K562 (cell line): ENCODE data around the gene CXCR6. TPM values are rescaled to one million over a fixed set of nuclear protein-coding genes. Genes with fewer than 3 reads are reported as not detected.
A peak's percentile ranks its signal among the peaks of the same experiment; 100 is the strongest.

Experiments
- ARNT ChIP-seq, 2 experiments: fragments of 450-650 bp; IDR thresholded peaks; 2 replicates each; pipeline ENCODE4 v1.6.1; 2016; ENCODE audit warnings: mild to moderate bottlenecking in 1 of 2
- ATF1 ChIP-seq, 2 experiments: fragments of 450-650 bp in 1 of 2; IDR thresholded peaks; 2 replicates each; pipeline ENCODE4 v1.6.1; 2016; ENCODE audit warnings: missing compliant biosample characterization in 1 of 2, missing genetic modification characterization in 1 of 2
- BMI1 ChIP-seq: fragments of 150-350 bp; IDR thresholded peaks from 2 replicates; pipeline ENCODE4 v1.6.1; 2014; ENCODE audit warnings: low read length
- FOXJ3 ChIP-seq: sonication (generic); formaldehyde crosslinking; IDR thresholded peaks from 2 replicates; pipeline ENCODE4 v1.4.0; 2020; ENCODE audit warnings: mild to moderate bottlenecking, missing genetic modification reagents
- FOXK1 ChIP-seq: sonication (generic); formaldehyde crosslinking; IDR thresholded peaks from 2 replicates; pipeline ENCODE4 v1.8.0; 2022; ENCODE audit warnings: missing genetic modification reagents, mild to moderate bottlenecking, borderline replicate concordance
- ILK ChIP-seq: fragments of 450-650 bp; IDR thresholded peaks from 2 replicates; pipeline ENCODE4 v1.6.1; 2016; ENCODE audit warnings: missing genetic modification characterization, low read depth, mild to moderate bottlenecking, missing compliant biosample characterization, moderate library complexity, borderline replicate concordance
- MIER1 ChIP-seq: fragments of 450-650 bp; IDR thresholded peaks from 2 replicates; pipeline ENCODE4 v1.6.1; 2016; ENCODE audit warnings: antibody characterized with exemption, mild to moderate bottlenecking, low read depth
- MTA2 ChIP-seq: fragments of 450-650 bp; IDR thresholded peaks from 2 replicates; pipeline ENCODE4 v1.6.1; 2016; ENCODE audit warnings: low read depth
- RUNX1 ChIP-seq: sonication (generic); IDR thresholded peaks from 2 replicates; pipeline ENCODE4 v1.6.1; 2016; ENCODE audit warnings: antibody characterized with exemption, low read depth
- SMARCB1 ChIP-seq: IDR thresholded peaks from 2 replicates; pipeline ENCODE4 v1.6.1; 2011; ENCODE audit warnings: improper control_type of control experiment, low read depth; ENCODE audit not compliant: insufficient read length
- SRSF7 ChIP-seq: fragments of 200-400 bp; formaldehyde crosslinking; optimal IDR thresholded peaks from 2 replicates; pipeline ENCODE3; 2017; ENCODE audit warnings: mild to moderate bottlenecking, low read depth, low read length
- STAT5B ChIP-seq: fragments of 250-450 bp; sonication (Bioruptor Pico); IDR thresholded peaks from 2 replicates; pipeline ENCODE4 v1.8.0; 2021; ENCODE audit warnings: mild to moderate bottlenecking, inconsistent platforms
- ZBED1 ChIP-seq: IDR thresholded peaks from 2 replicates; pipeline ENCODE4 v1.6.1; 2014
- ZNF232 ChIP-seq: sonication (generic); formaldehyde crosslinking; IDR thresholded peaks from 2 replicates; pipeline ENCODE4 v1.8.0; 2022; ENCODE audit warnings: mild to moderate bottlenecking, missing genetic modification reagents
- polyA plus RNA-seq, 8 experiments: library from polyadenylated mRNA; depleted of rRNA in 4 of 8; stranded (reverse) in 5 of 8; unstranded in 3 of 8; fragments of >200 nt; fragmentation: Nextera tagmentation in 2 of 8; fragmentation: Illumina TruSeq in 1 of 8; extraction: Ambion mirVana in 2 of 8; extraction: Trizol in 1 of 8; gene quantifications; 2 replicates each; pipeline versions ENCODE4 v1.2.1 to v1.2.3, GENCODE V29; 2011 to 2014; ENCODE audit warnings: inconsistent platforms in 1 of 8, missing spikeins in 1 of 8
- total RNA-seq, 7 experiments: library from RNA; depleted of rRNA in 6 of 7; stranded (reverse); fragments of >200 nt in 6 of 7; fragmentation: Illumina TruSeq in 2 of 7; extraction: Trizol in 2 of 7; gene quantifications; 2 replicates each; pipeline versions ENCODE4 v1.2.1 to v1.2.3, GENCODE V29; 2011 to 2021; ENCODE audit warnings: low replicate concordance in 1 of 7
- TF ChIP-seq, protein P1 (sequence below): IDR thresholded peaks from 2 replicates; pipeline ENCODE4 v1.6.1; 2014; ENCODE audit warnings: antibody characterized with exemption
- TF ChIP-seq, protein P2 (sequence below), 2 experiments: IDR thresholded peaks in 1 of 2; conservative IDR thresholded peaks in 1 of 2; 2 replicates each; pipeline ENCODE4 v1.6.1; 2016; ENCODE audit warnings: low read depth in 2 of 2, mild to moderate bottlenecking in 1 of 2, missing compliant biosample characterization in 1 of 2, missing genetic modification characterization in 1 of 2, moderate library complexity in 1 of 2
- TF ChIP-seq, protein P3 (sequence below): fragments of 150-350 bp; IDR thresholded peaks from 2 replicates; pipeline ENCODE4 v1.6.1; 2014; ENCODE audit warnings: low read depth, mild to moderate bottlenecking, low read length, borderline replicate concordance
- TF ChIP-seq, protein P4 (sequence below): fragments of 450-650 bp; conservative IDR thresholded peaks from 2 replicates; pipeline ENCODE4 v1.6.1; 2016; ENCODE audit warnings: missing genetic modification characterization, low read depth, mild to moderate bottlenecking, missing compliant biosample characterization, moderate library complexity

Gene CXCR6
- total and polyA plus RNA-seq, 9 of the 15 experiments (the other 6 are each of a cell fraction or from before 2014, with no cell fraction given), result 0.28 TPM; not detected in 8

DNA sequence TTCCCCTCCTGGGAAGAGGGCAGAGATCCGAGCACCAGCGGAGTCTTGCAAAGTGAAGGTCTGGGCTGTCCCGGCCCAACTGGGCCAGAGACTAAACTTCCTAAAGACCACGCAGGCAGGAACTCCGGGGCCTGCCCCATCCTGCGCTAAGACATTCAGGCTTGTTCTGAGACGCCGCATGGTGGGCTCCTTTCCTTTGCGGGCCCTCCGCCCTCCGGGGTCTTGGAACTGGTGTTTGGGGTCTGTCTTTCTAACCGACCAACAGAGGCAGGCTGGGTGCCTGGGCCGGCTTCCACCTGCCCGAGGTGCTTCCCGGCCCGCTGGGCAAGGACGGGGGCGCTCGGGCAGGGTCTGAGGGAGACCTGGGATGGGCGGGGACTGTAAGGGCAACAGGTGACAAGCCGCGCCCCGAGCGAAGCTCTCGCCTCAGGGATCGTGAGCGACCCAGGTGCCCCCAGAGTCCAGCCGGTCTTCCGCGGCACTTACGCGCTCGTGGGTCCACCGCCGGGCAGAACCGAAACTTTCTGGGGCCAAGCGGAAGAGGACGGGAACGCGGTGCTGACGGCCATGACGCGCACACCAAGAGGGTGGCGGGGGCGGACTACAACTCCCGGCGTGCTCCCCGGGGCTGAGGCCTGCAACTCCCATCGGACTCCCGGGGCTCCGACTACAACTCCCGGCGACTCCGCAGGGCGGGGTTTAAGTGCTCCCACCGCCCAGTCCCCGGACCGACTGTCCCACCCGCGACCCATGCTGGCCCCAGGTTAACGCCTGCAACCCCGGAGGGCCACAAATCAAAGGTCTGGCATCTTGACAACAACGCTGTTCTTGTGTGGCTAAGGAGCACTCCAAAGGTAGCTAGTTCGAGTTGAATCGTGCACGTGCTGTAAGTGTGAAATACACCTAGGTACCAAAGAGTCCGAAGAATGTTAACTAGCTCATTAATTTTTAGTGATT is 52.2 kb downstream of the CXCR6 start, which contains the start of gene FYCO1 (continued):
- TF ChIP-seq, protein P1, sequence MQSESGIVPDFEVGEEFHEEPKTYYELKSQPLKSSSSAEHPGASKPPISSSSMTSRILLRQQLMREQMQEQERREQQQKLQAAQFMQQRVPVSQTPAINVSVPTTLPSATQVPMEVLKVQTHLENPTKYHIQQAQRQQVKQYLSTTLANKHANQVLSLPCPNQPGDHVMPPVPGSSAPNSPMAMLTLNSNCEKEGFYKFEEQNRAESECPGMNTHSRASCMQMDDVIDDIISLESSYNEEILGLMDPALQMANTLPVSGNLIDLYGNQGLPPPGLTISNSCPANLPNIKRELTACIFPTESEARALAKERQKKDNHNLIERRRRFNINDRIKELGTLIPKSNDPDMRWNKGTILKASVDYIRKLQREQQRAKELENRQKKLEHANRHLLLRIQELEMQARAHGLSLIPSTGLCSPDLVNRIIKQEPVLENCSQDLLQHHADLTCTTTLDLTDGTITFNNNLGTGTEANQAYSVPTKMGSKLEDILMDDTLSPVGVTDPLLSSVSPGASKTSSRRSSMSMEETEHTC, result peak; percentile 48; the same call in 1 of the 2 replicates
- 0 out of 2 replicates have a peak, but pooled peaks have one; percentile 66 for TF ChIP-seq ZNF232 (CRISPR knock-in tag)
- no peak for TF ChIP-seq MTA2
- TF ChIP-seq, protein P2, sequence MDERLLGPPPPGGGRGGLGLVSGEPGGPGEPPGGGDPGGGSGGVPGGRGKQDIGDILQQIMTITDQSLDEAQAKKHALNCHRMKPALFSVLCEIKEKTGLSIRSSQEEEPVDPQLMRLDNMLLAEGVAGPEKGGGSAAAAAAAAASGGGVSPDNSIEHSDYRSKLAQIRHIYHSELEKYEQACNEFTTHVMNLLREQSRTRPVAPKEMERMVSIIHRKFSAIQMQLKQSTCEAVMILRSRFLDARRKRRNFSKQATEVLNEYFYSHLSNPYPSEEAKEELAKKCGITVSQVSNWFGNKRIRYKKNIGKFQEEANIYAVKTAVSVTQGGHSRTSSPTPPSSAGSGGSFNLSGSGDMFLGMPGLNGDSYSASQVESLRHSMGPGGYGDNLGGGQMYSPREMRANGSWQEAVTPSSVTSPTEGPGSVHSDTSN (CRISPR knock-in tag; IDR thresholded peaks at IDR 0.05; ENCODE audit: low read depth), result no peak
- TF ChIP-seq, protein P2 (tag; conservative IDR thresholded peaks at IDR 0.05; ENCODE audit: low read depth), result no peak
- TF ChIP-seq ARNT (IDR thresholded peaks at IDR 0.05), result no peak
- TF ChIP-seq, protein P3, sequence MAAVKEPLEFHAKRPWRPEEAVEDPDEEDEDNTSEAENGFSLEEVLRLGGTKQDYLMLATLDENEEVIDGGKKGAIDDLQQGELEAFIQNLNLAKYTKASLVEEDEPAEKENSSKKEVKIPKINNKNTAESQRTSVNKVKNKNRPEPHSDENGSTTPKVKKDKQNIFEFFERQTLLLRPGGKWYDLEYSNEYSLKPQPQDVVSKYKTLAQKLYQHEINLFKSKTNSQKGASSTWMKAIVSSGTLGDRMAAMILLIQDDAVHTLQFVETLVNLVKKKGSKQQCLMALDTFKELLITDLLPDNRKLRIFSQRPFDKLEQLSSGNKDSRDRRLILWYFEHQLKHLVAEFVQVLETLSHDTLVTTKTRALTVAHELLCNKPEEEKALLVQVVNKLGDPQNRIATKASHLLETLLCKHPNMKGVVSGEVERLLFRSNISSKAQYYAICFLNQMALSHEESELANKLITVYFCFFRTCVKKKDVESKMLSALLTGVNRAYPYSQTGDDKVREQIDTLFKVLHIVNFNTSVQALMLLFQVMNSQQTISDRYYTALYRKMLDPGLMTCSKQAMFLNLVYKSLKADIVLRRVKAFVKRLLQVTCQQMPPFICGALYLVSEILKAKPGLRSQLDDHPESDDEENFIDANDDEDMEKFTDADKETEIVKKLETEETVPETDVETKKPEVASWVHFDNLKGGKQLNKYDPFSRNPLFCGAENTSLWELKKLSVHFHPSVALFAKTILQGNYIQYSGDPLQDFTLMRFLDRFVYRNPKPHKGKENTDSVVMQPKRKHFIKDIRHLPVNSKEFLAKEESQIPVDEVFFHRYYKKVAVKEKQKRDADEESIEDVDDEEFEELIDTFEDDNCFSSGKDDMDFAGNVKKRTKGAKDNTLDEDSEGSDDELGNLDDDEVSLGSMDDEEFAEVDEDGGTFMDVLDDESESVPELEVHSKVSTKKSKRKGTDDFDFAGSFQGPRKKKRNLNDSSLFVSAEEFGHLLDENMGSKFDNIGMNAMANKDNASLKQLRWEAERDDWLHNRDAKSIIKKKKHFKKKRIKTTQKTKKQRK, result no peak
- 0 out of 2 replicates have a peak, but pooled peaks have one; percentile 12 for TF ChIP-seq RUNX1
- no peak for TF ChIP-seq SMARCB1
- no peak; the same call in 1 of the 2 replicates for TF ChIP-seq FOXK1 (CRISPR knock-in tag)
- TF ChIP-seq ATF1 (CRISPR knock-in tag; IDR thresholded peaks at IDR 0.05), result no peak; the same call in 1 of the 2 replicates
- peak; percentile 95 for TF ChIP-seq ATF1 (tag; IDR thresholded peaks at IDR 0.05)
- TF ChIP-seq ZBED1, result no peak
- TF ChIP-seq SRSF7, result no peak
- no peak for TF ChIP-seq ILK
- no peak for TF ChIP-seq STAT5B
- TF ChIP-seq, protein P4, sequence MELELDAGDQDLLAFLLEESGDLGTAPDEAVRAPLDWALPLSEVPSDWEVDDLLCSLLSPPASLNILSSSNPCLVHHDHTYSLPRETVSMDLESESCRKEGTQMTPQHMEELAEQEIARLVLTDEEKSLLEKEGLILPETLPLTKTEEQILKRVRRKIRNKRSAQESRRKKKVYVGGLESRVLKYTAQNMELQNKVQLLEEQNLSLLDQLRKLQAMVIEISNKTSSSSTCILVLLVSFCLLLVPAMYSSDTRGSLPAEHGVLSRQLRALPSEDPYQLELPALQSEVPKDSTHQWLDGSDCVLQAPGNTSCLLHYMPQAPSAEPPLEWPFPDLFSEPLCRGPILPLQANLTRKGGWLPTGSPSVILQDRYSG (tag), result 0 out of 2 replicates have a peak, but pooled peaks have one; percentile 75
- TF ChIP-seq FOXJ3 (CRISPR knock-in tag), result no peak
- no peak for TF ChIP-seq MIER1
- TF ChIP-seq BMI1, result no peak
